ENCODE results near the gene RYR1. TPM values are rescaled to one million over a fixed set of nuclear protein-coding genes. Genes with fewer than 3 reads are reported as not detected.

RYR1 gene
- total and polyA plus RNA-seq, 2 of the 13 experiments (the other 11 are each of a cell fraction or from before 2014, with no cell fraction given): 0.03 TPM; not detected in 1

- POLR2A ChIA-PET: no interaction called here
- CTCF ChIA-PET (ENCODE audit: low intra/inter-chr PET ratio, low total read pairs): no interaction called here
- Histone ChIP-seq H3K9ac (ENCODE audit: insufficient read depth, low read depth, low read length) (no peak overlapping the region), H3K79me2 (ENCODE audit: insufficient read depth, low read length) (no peaks in the 10 kb centered on the region), H3K27me3 (ENCODE audit: control insufficient read depth in 1 of 2, insufficient read depth in 2 of 2, low read length in 2 of 2) (peaks cover 0 to 1% of the 10 kb centered on the region in 2 experiments; a peak in 1 of 5 replicates), H3K4me2 (ENCODE audit: low read depth, low read length) (no peak overlapping the region), H3K36me3 (replicated peaks in 1 of 2; ENCODE audit: control insufficient read depth in 1 of 2, insufficient read depth in 2 of 2, low read length in 2 of 2) (no peaks in the 10 kb centered on the region), H2AFZ (ENCODE audit: low read length) (no peak overlapping the region), H3K4me1 (ENCODE audit: insufficient read depth, low read length) (no peaks in the 10 kb centered on the region), H3K4me3 (replicated peaks in 1 of 3; ENCODE audit: insufficient read depth in 1 of 3, low read depth in 2 of 3, low read length in 3 of 3) (no peak overlapping the region), H3K27ac (ENCODE audit: extremely low read length, insufficient read depth, low read length) (no peak overlapping the region), H3K9me3 (ENCODE audit: low read length) (no peaks in the 10 kb centered on the region), H4K20me1 (ENCODE audit: insufficient read depth, low read length) (no peaks in the 10 kb centered on the region)
- DNase-seq (ENCODE audit: low spot score) (no peak), ATAC-seq (no peak; the same call in 2 of the 3 replicates), FAIRE-seq (no peak)
- BruUV-seq (replicated peaks): no TSS peak
- in situ Hi-C loops (cut with HindIII; ENCODE audit: extremely low pct_ligation_motif_present, low pct_unique_long_range_greater_than_20kb): no loop called here
- 48% methylated on average over 4 of the region's 6 CpGs for WGBS (ENCODE audit: low lambda C conversion rate)
- intact Hi-C loops (cut with micrococcal nuclease; ENCODE audit: unreplicated experiment): no loop called here
- TF ChIP-seq PRDM4 (CRISPR knock-in tag; IDR thresholded peaks at IDR 0.05; ENCODE audit: borderline replicate concordance) (no peak), HNRNPL (IDR thresholded peaks at IDR 0.05; ENCODE audit: low read depth, low read length) (no peak), HBP1 (CRISPR knock-in tag; IDR thresholded peaks at IDR 0.05; ENCODE audit: low read depth) (no peak), RBAK (CRISPR knock-in tag; IDR thresholded peaks at IDR 0.05) (no peak), NFATC3 (CRISPR knock-in tag; IDR thresholded peaks at IDR 0.05) (no peak), IRF9 (CRISPR knock-in tag; IDR thresholded peaks at IDR 0.05; ENCODE audit: borderline replicate concordance) (no peak), SMARCE1 (IDR thresholded peaks at IDR 0.05; ENCODE audit: borderline replicate concordance) (no peak), ZNF407 (CRISPR knock-in tag; IDR thresholded peaks at IDR 0.05; ENCODE audit: not compliant biosample characterization) (no peak)
Observed at GRCh38 chr19:38606131-38606530, 172.6 kb downstream of the RYR1 start.
